Left lobe of liver (tissue), 2 donors: ENCODE data around the gene TDRD12. TPM values are rescaled to one million over a fixed set of nuclear protein-coding genes. Genes with fewer than 3 reads are reported as not detected.

ENCODE experiments used
- ATAC-seq: fragments of 200-7000 bp; cut with Tn5 transposase; one replicate; pipeline ENCODE4 v1.9.1; 2020; ENCODE audit warnings: mild to moderate bottlenecking, moderate library complexity
- DNase-seq: peaks from one replicate; pipeline ENCODE4 v3.0.0-alpha.2; 2020; ENCODE audit warnings: low spot score
- total RNA-seq: library from RNA; stranded (reverse); gene quantifications from one replicate; pipeline ENCODE4 v1.2.1, GENCODE V29; 2021
- donor health status: DM: no; HTN: no; CAD: no; lungs with moderate emphysema.
- donor health status: DM: no; HTN: yes; CAD: no.

The TDRD12 gene
- total RNA-seq, 1 donor from 2014 or later = not detected

GRCh38 chr19:32800191-32800590, 80.6 kb downstream of the TDRD12 start:
- ATAC-seq (no peak), DNase-seq (no peak)

GRCh38 chr19:32800754-32801153, 81.2 kb downstream of the TDRD12 start:
- ATAC-seq (no peak), DNase-seq (no peak)

- no peak for DNase-seq
- no peak for ATAC-seq
These were observed 83.3 kb downstream of the TDRD12 start for GRCh38 chr19:32802840-32803239.

- ATAC-seq (no peak), DNase-seq (no peak)
These were observed 88.7 kb downstream of the TDRD12 start for GRCh38 chr19:32808236-32808635.

- ATAC-seq (peak; percentile 46), DNase-seq (no peak)
These were observed 89.7 kb downstream of the TDRD12 start for GRCh38 chr19:32809254-32809653.

- no peak for DNase-seq
- ATAC-seq = no peak
These were observed 90.2 kb downstream of the TDRD12 start for GRCh38 chr19:32809754-32810153.

- no peak for DNase-seq
- ATAC-seq = peak; percentile 45
These were observed 90.9 kb downstream of the TDRD12 start for GRCh38 chr19:32810452-32810851.

- DNase-seq (no peak), ATAC-seq (no peak)
These were observed 91.6 kb downstream of the TDRD12 start for GRCh38 chr19:32811151-32811550.

- ATAC-seq = no peak
- no peak for DNase-seq
These were observed 92.5 kb downstream of the TDRD12 start for GRCh38 chr19:32812036-32812435.

- no peak for ATAC-seq
These were observed 93.0 kb downstream of the TDRD12 start for GRCh38 chr19:32812571-32812970.

GRCh38 chr19:32813862-32814425, 94.4 kb downstream of the TDRD12 start:
- ATAC-seq = no peak
- DNase-seq = no peak

More at GRCh38 chr19:32812571-32812970, 93.0 kb downstream of the TDRD12 start:
- DNase-seq = no peak

GRCh38 chr19:32814624-32815023, 95.1 kb downstream of the TDRD12 start:
- DNase-seq (no peak), ATAC-seq (no peak)

- no peak for ATAC-seq
These were observed 97.1 kb downstream of the TDRD12 start for GRCh38 chr19:32816555-32817099.

GRCh38 chr19:32817569-32818476, 98.3 kb downstream of the TDRD12 start:
- ATAC-seq (no peak), DNase-seq (peak; percentile 31)

More at GRCh38 chr19:32816555-32817099, 97.1 kb downstream of the TDRD12 start:
- DNase-seq = no peak

GRCh38 chr19:32818536-32818935, 99.0 kb downstream of the TDRD12 start:
- DNase-seq = no peak
- ATAC-seq = no peak

- DNase-seq (peak; percentile 24), ATAC-seq (no peak)
These were observed 100.1 kb downstream of the TDRD12 start for GRCh38 chr19:32819419-32820400.

- ATAC-seq (no peak), DNase-seq (no peak)
These were observed 103.6 kb downstream of the TDRD12 start for GRCh38 chr19:32822916-32823746.

- DNase-seq = no peak
- no peak for ATAC-seq
These were observed 104.2 kb downstream of the TDRD12 start for GRCh38 chr19:32823747-32824102.

GRCh38 chr19:32824191-32824751, 104.7 kb downstream of the TDRD12 start:
- no peak for DNase-seq
- ATAC-seq = peak; percentile 56
